ENCODE measurements around the gene CD2BP2.

CD2BP2 gene

GRCh38 chr16:30355144-30355953 lies at the start of gene CD2BP2:
CD2BP2 (minus strand) TSS chr16:30355308; CDS start chr16:30354681, 627 bp downstream.
- peak; percentile 99 for DNase-seq (ENCODE audit: low read depth)
- peak within 1 kb of the TSS; percentile 60 for H3K4me3 ChIP-seq (ENCODE audit: control insufficient read depth, low read depth, low read length)
- peak; percentile 2 for TF ChIP-seq CTCF (IDR thresholded peaks at IDR 0.05; ENCODE audit: control insufficient read depth, insufficient read depth, low read depth, low read length, missing control alignments)

- no peak for DNase-seq (ENCODE audit: low read depth)
- no peak for TF ChIP-seq CTCF (IDR thresholded peaks at IDR 0.05; ENCODE audit: control insufficient read depth, insufficient read depth, low read depth, low read length, missing control alignments)
- no peak overlapping the region for H3K4me3 ChIP-seq (ENCODE audit: control insufficient read depth, low read depth, low read length)
These were observed 46.8 kb upstream of the CD2BP2 start for GRCh38 chr16:30401768-30402425.

- DNase-seq (ENCODE audit: low read depth), result no peak
- H3K4me3 ChIP-seq (ENCODE audit: control insufficient read depth, low read depth, low read length), result peak overlapping the region; percentile 71
- TF ChIP-seq CTCF (IDR thresholded peaks at IDR 0.05; ENCODE audit: control insufficient read depth, insufficient read depth, low read depth, low read length, missing control alignments), result no peak
These were observed 44.5 kb upstream of the CD2BP2 start for GRCh38 chr16:30399435-30400186.

- H3K4me3 ChIP-seq (ENCODE audit: control insufficient read depth, low read depth, low read length), result no peak overlapping the region
- DNase-seq (ENCODE audit: low read depth), result no peak
- no peak for TF ChIP-seq CTCF (IDR thresholded peaks at IDR 0.05; ENCODE audit: control insufficient read depth, insufficient read depth, low read depth, low read length, missing control alignments)
These were observed 43.7 kb upstream of the CD2BP2 start for GRCh38 chr16:30398661-30399434.

- DNase-seq (ENCODE audit: low read depth), result no peak
- no peak for TF ChIP-seq CTCF (IDR thresholded peaks at IDR 0.05; ENCODE audit: control insufficient read depth, insufficient read depth, low read depth, low read length, missing control alignments)
- no peak overlapping the region for H3K4me3 ChIP-seq (ENCODE audit: control insufficient read depth, low read depth, low read length)
These were observed 42.9 kb upstream of the CD2BP2 start for GRCh38 chr16:30397776-30398660.

Measured in AG09309 (cell line).